ENCODE measurements around the gene SHOC2.

- TF ChIP-seq CTCF (optimal IDR thresholded peaks at IDR 0.05 in 1 of 3, IDR thresholded peaks at IDR 0.05 in 1 of 3, conservative IDR thresholded peaks at IDR 0.05 in 1 of 3; ENCODE audit: extremely low read depth in 1 of 3, insufficient read depth in 2 of 3, low read length in 3 of 3) (no peak), EZH2 (IDR thresholded peaks at IDR 0.05; ENCODE audit: low read length) (no peak)
Measured at GRCh38 chr10:110995301-110995700, 75.9 kb downstream of the SHOC2 start.
